ENCODE results near the gene BNC1.

Gene BNC1, protein sequence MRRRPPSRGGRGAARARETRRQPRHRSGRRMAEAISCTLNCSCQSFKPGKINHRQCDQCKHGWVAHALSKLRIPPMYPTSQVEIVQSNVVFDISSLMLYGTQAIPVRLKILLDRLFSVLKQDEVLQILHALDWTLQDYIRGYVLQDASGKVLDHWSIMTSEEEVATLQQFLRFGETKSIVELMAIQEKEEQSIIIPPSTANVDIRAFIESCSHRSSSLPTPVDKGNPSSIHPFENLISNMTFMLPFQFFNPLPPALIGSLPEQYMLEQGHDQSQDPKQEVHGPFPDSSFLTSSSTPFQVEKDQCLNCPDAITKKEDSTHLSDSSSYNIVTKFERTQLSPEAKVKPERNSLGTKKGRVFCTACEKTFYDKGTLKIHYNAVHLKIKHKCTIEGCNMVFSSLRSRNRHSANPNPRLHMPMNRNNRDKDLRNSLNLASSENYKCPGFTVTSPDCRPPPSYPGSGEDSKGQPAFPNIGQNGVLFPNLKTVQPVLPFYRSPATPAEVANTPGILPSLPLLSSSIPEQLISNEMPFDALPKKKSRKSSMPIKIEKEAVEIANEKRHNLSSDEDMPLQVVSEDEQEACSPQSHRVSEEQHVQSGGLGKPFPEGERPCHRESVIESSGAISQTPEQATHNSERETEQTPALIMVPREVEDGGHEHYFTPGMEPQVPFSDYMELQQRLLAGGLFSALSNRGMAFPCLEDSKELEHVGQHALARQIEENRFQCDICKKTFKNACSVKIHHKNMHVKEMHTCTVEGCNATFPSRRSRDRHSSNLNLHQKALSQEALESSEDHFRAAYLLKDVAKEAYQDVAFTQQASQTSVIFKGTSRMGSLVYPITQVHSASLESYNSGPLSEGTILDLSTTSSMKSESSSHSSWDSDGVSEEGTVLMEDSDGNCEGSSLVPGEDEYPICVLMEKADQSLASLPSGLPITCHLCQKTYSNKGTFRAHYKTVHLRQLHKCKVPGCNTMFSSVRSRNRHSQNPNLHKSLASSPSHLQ

DNA sequence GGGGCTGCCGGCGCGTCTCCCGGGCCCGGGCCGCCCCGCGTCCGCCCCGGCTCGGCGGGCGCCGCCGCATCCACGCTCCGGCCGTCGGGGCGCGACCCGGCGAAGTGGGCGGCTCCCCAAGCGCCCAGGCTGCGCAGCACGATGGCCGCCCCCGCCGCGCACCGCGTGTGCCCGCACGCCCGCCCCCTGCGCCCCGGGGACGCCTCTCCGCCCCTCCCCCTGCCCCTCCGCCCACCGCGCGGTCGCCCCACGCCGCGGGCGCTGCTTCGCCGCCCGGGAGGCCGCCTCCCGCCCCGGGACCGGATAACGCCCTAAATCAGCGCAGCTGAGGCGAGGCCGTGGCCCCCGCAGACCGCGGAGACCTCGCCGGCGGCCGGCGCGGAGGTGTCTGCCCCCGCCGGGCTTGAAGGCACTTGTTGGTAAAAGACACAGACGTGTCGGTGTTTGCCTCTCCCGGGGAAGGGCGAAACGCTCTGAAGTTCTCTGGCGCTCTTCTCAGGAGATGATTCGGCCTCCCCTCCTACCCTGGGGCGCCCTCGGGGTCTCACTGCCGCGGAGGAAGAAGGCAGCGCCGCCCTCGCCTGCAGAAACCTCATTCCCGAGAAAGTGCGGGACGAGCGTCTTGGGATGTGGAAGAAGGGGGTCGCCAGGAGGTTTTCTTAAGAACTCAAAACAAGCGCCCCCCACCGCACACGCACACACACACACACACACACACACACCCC lies at the start of gene BNC1:
BNC1 (minus strand) TSS at position 106 of the 725 bp plus-strand sequence; CDS start at position 70, 36 bp downstream.
- DNase-seq: no peak

DNA sequence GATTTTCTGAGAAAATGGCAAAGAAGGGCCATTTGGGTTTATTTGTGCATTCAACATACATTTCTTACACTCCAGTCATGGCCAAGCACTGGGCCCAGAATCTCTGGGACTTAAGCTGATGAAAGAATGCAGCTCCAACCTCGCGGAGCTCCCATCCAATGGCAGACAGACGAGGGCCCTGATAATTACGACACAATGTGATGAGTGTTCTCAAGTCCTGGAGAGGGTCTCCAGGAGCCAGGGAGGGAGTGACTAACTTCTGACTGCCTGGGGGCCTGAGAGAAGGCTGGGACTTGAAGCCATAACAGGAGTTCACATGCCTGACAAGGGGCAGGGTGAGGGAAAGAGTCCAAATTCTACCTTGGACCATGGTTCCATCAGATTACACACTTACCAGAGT lies 42.6 kb upstream of the BNC1 start:
- DNase-seq: no peak

DNA sequence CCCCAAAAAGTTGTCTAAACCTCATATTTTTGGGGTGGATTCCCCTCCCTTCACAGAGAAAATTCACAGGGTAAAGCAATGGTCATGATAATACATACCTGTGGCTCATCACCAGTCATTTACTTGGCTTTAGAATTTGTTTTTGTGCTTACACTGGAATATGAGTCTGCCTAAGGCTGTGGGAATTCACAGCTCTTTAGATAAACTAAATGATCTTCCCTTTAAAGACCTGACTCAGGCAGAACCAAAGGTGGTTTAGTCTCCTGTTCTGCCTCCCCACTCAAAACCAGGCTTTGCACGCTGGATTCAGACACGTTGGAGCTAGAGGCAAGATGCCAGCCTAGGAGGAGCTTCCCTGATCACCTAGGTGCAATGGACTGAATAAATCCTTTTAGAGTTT lies 40.3 kb upstream of the BNC1 start:
- DNase-seq: no peak

DNA sequence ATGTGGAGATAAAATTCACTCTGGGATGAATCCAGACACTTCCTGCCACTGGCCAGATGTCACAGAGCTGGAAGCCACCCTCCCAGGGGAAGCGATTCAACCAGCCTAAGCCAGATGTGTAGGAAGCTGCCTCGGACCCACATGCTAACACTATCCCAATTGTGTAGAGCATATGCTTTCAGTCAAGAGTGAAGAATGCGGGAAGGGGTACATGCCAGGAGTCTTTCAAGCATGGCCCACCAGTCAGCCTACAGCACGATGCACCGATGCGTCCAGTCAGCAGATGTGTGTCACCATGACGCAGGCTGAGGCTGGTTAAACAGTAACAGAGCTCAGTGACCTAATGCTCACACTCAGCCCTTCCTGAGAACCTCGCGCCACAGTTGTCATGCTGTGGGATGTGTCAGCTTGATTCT lies 38.8 kb upstream of the BNC1 start:
- DNase-seq: no peak

DNA sequence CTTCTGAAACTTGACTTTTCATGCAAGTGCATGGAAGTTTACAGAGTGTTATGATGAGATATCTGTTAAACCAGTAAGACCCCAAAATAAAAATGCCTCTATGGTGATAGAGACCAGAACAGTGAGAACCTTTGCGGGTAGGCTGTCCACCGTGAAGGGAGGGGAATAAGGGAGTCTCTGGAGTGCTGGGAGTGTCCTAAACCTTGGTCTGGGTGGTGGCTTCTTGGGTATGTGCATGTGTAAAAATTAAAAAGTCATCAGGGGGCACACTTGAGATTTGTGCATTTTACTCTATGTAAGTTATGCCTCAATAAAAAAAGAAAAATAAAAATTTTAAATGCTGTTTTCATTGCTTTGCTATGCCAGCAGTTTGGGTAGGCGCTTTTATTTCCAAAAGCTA lies 38.2 kb upstream of the BNC1 start:
- no peak for DNase-seq

DNA sequence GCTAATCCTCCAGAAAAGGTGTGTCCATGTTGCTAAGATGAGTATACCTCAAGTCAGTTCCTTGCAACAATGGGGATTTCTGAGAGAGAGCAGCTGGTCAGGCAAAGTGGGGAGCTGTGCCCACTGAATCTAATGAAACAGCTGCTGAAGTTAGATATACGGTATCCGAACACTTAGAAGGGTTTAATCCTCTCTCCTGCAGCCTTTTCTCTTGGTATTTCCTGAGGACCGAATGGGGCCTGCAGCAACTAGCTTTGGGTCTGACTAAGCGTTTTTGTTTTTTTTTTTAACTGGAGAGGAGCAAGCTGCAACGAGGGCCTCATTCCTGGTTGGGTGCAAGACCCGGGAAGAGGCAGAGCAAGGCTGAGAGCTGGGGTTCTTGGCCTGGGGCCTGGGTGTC lies 37.6 kb upstream of the BNC1 start:
- DNase-seq: no peak

DNA sequence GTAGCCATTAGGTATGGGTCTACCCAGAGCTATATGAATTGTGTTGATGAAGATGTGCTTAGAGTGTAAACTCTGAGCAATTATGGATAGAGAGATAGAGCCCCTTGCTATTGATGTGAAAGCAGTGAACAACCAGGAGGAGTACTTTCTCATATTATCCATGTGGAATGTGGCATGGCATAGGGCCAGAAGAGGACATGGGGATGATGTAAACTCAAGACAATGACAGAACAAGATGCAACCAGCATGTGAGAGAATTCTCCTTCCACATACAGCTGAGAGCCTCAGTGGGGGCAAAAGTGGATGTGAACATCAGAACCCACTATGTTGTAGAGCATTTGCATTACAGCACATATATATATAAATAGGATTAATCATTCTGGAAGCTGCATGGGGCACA lies 36.4 kb upstream of the BNC1 start:
- no peak for DNase-seq

DNA sequence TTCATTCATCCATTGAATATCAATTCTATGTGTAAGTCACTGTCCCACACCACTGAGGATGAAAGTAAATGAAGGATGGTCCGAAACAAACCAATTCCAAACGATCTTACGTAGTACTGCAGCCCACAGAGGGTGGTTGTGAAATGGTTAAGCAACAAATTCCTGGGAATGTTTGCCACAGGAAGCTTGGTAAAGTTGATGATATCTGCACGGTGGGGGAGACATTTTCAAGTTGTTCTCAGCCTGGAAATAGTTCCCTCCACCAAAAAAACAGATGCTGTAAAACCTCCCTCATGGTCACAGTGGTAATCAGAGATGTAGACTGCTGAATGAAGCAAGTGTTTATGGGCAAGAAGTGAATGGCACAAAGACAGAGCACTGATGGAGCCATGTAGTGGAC lies 35.9 kb upstream of the BNC1 start:
- DNase-seq: no peak

DNA sequence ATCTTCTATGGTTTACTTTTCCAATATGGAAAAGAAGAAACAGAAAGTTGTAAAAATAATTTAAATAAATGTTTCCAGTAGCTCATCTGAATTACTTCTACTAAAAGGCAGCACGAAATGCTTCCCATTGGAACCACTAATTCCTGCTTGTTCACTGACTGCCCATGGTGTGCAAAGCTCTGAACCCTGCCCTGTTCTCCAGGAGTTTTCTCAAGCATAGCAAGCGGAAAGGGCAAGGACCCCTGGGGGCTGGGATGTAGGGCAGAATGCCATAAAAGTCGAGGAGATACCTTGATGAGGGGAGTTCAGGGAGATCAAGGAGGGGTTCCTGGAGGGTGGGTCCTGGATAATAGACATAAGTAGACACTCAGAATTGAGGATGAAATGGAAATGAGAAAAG lies 35.3 kb upstream of the BNC1 start:
- DNase-seq: no peak

DNA sequence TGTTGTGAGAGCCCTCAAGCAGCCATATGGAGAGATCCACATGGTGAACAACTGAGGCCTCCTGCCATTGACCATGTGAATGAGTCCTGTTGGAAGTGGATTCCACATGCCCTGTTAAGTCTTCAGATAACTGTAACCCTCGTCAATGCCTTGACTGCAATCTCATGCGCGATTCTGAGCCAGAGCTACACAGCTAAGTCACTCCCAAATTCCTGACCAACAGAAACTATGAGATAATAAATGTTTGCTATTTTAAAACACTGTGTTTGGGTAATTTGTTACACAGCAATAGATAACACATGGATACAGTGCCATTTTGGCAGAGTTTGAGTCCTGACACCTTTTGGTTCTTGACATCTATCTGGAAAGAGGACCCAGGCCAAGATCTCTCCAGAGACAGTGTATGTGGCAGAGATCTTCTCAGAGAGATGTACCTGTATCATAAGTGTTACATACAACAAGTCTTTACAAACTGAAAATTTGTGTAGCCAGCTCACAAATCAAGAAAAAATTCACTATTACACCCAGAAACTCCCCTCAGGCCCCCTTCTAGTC lies 34.5 kb upstream of the BNC1 start:
- DNase-seq: no peak

DNA sequence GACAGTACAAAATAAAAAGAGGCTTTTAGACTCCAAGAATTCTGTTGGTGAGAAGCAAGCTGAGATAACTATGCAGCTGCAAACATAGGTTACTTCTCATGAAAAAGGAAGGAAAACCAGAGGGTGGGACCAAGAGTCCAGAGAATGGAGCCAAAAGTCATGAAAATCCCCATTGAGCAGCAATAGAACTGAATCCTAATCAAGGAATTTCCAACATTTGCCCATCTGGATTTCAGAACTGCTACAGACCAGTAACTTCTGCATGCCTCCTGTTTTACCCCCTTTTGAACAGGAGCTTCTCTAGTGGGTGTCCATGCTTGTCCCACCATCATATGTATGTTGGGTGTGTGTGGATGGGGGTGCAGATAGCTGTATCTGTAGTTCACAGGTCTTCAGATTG lies 33.6 kb upstream of the BNC1 start:
- peak; percentile 24 for DNase-seq

DNA sequence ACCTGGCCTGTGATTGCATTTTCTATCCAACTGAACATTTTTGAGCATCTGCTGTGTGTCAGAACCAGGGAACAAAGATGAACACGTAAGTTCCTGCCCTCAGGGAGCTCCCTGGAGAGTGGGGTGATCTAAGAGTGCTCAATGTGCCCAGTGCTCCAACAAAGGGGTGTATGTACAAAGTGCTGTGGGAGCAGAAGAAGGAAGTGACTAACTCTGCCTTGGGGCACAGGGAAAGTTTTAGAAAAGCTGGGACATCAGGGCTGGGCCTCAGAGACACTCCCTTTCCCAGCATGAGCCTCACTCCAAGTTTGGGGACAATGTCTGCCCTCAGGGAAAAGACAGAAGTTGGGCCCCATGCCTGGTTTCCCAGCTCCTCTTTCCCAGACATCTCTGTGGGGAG lies 27.6 kb upstream of the BNC1 start:
- no peak for DNase-seq

DNA sequence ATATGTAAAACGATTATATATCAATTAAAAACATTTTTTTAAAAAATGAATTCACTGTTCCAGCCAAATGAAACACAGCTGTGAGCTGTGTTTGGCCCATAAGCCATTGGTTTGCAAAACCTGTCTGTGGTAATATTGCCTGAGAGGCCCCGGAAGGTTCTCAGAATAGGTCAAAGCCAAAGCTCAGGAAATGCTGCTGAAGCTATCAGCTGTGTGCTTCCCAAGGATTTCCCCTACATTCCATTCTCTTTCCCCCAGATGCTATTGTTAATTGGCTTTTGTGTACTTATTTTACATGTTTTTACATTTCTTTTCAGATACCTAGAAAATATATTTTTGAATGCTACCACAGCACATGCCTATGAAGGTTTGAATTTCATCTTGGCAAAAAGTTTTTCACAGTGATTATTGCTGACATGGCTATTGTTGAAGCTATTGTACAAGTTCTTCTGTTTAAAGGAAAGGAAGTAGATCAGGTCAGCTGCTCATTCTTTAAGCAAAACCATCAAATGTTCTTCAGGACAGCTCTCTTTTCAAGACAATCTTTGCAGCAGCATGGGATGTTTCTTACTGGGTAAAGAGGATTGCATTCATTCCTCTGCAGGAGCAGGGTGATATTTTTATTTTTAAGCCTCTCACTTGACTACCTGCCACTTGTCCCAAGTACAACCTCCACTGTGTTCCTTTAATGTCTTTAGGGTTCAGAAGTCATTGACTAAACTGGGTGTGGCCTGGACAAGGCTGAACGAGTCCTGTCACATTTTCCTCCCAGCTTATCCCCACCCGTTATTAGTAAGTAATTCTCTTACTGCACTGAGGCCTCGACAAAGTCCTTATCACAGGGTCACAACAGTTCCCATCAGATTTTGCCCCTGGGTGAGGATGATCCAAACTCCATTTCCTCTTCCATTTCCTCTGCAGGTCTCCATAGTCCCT lies 26.3 kb upstream of the BNC1 start:
- DNase-seq: no peak

DNA sequence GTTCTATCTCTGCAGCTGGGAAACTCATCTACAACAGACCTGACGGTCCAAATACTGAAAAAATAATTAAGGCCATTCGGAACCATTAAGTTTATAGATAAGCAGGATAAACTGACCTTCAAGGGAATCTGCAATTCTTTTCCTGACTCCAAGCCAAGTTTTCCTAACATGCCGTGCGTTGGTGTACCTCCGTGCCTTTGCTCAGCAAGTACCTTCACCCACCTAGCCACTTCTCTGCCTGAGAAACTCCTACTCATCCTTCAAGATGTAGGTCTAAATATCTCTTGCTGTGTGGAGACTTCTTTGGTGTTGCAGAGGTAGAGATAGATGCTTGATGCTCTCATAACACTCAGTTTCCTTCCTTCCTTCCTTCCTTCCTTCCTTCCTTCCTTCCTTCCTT lies 24.2 kb upstream of the BNC1 start:
- DNase-seq: no peak

DNA sequence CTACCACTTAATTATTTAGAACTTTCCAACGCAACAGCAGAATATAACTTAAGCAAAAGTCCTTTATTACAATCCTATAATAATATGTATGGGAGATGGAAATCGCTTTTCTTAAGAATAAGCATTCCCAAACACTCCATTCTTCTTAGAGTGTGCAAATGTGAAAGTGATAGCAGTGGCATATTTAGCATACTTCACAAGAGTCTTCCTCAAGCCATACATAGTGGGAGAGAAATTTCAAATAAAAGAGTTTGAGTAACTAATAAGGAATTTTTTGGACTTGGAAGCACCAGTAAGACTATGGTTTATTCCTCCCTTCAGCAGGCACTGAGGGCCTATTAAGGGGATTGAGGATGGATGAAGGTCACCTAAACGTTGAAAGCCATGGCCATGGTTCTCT lies 22.1 kb upstream of the BNC1 start:
- no peak for DNase-seq

DNA sequence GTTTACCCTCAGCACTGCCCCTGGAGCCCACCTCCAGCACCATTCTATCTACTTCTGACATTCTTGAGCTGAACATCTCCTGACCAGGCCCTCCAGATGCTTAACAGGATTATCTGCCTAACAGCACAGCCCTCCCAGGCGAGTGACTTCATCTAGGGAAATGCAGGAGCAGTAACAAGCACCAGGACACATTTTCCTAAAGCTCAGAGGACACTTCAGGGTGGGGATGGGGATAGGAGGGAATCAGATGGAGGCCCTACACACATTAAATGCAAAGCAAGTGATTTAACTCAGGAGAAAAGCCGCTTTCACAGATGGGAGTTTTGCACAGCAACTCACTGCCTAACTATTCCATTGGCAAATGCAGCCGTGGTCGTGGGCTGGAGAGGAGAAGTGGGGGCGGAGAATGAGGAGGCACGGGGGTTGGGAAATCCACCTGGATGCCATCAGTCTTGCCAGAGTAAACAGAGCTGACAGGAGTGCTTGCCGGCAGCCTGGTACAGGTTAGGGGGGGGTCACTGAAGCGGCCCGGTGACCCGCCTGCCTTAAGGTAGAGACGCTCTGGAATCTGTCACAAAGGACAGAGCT lies 21.3 kb upstream of the BNC1 start:
- DNase-seq: no peak

DNA sequence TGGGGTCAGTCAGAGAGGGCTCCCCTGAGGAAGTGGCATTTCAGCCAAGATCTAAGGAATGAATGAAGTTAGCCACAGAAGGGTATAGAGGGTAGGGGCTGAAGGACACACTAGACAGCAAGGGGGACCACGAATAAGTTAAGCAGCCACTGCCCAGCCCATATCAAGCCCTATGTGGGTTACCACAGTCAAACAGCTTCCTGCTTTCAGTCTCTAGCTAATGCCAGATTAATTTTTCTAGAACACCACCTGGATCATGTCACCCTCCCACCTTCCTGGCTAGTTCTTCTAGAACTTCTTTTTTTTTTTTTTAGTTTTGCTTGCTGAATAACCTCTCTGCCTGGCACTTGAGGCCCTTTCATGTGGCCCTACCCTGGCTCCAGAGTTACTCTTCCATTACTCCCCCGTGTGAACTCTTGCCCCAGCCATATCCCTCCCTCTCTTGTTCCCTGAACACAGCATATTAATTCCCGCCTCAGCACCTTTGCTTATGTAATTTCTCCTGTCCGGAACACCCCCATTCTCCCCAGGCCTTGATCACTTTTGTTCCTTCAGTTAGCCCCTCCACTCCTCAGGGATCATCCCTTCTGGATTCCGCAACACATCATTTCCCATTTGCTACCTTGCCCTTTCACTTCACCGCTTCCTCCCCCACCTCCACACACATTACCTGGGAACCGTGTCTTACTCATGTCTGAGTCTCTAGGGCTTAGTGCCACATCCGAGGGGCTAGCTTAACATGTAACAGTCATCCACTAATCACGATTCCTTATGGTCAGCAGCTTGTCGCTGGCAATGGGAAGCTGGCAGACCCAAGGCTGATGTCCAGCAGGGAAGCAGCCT lies 20.6 kb upstream of the BNC1 start:
- DNase-seq: no peak

DNA sequence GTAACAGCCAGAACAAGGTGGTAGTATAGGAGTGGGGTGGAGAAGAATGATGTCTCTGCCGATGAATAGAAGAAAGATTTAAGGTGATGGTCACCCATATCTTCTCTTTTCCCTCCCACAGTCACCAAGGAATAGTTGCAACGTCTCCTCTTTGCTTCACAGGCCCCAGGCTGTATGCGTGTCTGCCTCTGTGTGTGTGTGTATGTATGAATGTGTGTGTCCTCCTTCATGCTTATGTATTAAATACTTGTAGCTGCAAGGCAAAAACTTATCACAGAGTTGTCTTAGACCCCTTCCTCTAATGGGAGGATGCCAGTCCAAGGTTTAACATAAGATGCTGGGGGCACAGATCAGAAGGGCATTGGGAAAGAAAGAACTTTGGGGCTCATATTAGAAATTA lies 19.1 kb upstream of the BNC1 start:
- no peak for DNase-seq

DNA sequence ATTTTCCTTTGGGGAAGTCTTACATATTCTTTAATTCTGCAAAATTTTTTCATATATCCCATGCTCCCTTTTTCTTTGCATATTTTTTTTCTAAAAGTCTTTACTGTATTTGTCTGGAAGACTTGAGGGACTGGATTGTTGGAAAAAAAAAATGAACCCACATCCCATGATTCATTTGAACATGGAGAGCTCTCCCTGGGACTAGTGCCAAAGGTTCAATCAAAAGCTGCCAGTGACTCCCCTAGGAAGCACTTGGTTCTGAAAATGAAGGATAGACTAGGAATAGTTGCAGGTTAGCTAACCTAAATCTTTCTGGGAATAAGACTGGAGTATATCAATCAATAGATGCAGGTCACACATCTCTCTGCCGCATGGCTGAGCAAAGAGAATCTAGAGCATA lies 16.4 kb upstream of the BNC1 start:
- DNase-seq: no peak

DNA sequence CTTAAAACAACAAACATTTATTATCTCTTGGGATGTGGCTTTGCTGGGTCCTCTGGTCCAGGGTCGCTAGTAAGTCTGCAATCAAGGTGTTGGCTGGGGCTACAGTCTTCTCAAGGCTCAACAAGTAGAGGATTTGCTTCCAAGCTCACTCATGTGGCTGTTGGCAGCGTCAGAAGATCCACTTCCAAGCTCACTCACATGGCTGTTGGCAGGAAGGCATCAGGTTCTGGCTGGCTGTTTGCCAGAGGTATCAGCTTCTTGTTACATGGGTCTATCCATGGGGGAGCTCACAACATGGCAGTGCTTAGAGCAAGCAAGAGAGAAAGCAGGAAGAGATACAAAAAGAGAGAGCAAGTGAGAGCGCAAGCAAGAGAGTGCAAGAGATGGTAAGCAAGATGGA lies 15.0 kb upstream of the BNC1 start:
- DNase-seq: no peak

All from inflammatory macrophage treated with lipopolysaccharide for 4 hours (primary cell).